K562 (cell line): ENCODE data around the gene POLR3G.

Source experiments
- SNRNP70 ChIP-seq: fragments of 200-400 bp; formaldehyde crosslinking; optimal IDR thresholded peaks from 2 replicates; pipeline ENCODE3; 2017; ENCODE audit warnings: low read depth, low read length
- ZNF445 ChIP-seq: fragments of 250-450 bp; sonication (Bioruptor Pico); IDR thresholded peaks from 2 replicates; pipeline ENCODE4 v1.4.0; 2020; ENCODE audit warnings: low read depth, mild to moderate bottlenecking, moderate library complexity

DNA sequence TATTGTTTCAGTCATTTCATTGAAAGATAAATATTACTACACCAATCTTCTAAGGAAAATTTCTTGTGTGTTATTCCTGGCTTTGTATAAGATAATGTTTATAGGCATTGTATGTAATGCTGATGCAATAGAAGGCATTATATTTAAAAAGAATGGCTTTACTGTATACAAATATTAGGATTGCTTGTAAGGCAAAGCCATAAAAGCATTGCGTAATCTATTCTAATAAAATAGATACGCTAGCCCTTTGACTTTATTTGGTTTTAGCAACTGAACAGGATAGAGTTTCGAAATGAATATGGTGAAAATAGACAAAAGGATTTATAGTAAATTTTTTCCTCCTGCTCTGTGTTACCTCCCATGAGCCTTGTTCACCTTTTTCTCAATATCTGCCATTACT lies 60.3 kb downstream of the POLR3G start:
- TF ChIP-seq ZNF445 (CRISPR knock-in tag) = no peak
- no peak for TF ChIP-seq SNRNP70
